ENCODE measurements around the gene ARRDC1. TPM values are rescaled to one million over a fixed set of nuclear protein-coding genes. Genes with fewer than 3 reads are reported as not detected.

ARRDC1 gene
- total and polyA plus RNA-seq, 9 of the 15 experiments (the other 6 are each of a cell fraction or from before 2014, with no cell fraction given): 0.21 to 45.3 (median 18.6) TPM

GRCh38 chr9:137578518-137579258 is 26.8 kb upstream of the ARRDC1 start, which contains the start of gene DPH7 (continued):
- TF ChIP-seq ZBTB12 (CRISPR knock-in tag; IDR thresholded peaks at IDR 0.05): peak; percentile 60
- TF ChIP-seq, protein P1, sequence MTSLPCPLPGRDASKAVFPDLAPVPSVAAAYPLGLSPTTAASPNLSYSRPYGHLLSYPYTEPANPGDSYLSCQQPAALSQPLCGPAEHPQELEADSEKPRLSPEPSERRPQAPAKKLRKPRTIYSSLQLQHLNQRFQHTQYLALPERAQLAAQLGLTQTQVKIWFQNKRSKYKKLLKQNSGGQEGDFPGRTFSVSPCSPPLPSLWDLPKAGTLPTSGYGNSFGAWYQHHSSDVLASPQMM (CRISPR knock-in tag; IDR thresholded peaks at IDR 0.05): no peak
- peak; percentile 66 for TF ChIP-seq U2AF1 (optimal IDR thresholded peaks at IDR 0.05; ENCODE audit: low read depth, low read length)
- TF ChIP-seq ARID3B (CRISPR knock-in tag; IDR thresholded peaks at IDR 0.05; ENCODE audit: borderline replicate concordance): no peak; the same call in 1 of the 2 replicates
- TF ChIP-seq ETV1 (tag; conservative IDR thresholded peaks at IDR 0.05; ENCODE audit: low read depth): no peak
- no peak for TF ChIP-seq IRF9 (tag; IDR thresholded peaks at IDR 0.05)
- TF ChIP-seq, protein P2, sequence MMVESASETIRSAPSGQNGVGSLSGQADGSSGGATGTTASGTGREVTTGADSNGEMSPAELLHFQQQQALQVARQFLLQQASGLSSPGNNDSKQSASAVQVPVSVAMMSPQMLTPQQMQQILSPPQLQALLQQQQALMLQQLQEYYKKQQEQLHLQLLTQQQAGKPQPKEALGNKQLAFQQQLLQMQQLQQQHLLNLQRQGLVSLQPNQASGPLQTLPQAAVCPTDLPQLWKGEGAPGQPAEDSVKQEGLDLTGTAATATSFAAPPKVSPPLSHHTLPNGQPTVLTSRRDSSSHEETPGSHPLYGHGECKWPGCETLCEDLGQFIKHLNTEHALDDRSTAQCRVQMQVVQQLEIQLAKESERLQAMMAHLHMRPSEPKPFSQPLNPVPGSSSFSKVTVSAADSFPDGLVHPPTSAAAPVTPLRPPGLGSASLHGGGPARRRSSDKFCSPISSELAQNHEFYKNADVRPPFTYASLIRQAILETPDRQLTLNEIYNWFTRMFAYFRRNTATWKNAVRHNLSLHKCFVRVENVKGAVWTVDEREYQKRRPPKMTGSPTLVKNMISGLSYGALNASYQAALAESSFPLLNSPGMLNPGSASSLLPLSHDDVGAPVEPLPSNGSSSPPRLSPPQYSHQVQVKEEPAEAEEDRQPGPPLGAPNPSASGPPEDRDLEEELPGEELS (CRISPR knock-in tag; IDR thresholded peaks at IDR 0.05; ENCODE audit: borderline replicate concordance): 0 out of 2 replicates have a peak, but pooled peaks have one; percentile 70
- TF ChIP-seq SAFB (IDR thresholded peaks at IDR 0.05; ENCODE audit: borderline replicate concordance, low read depth, low read length): peak; percentile 14; the same call in 1 of the 2 replicates
- TF ChIP-seq, protein P3, sequence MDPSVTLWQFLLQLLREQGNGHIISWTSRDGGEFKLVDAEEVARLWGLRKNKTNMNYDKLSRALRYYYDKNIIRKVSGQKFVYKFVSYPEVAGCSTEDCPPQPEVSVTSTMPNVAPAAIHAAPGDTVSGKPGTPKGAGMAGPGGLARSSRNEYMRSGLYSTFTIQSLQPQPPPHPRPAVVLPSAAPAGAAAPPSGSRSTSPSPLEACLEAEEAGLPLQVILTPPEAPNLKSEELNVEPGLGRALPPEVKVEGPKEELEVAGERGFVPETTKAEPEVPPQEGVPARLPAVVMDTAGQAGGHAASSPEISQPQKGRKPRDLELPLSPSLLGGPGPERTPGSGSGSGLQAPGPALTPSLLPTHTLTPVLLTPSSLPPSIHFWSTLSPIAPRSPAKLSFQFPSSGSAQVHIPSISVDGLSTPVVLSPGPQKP (CRISPR knock-in tag; IDR thresholded peaks at IDR 0.05): no peak
- TF ChIP-seq STAT6 (CRISPR knock-in tag; IDR thresholded peaks at IDR 0.05): no peak
- TF ChIP-seq CHD4 (IDR thresholded peaks at IDR 0.05; ENCODE audit: insufficient read depth, insufficient replicate concordance, low read depth, low read length, poor library complexity, severe bottlenecking): no peak
- no peak for TF ChIP-seq NR2F6 (CRISPR knock-in tag; IDR thresholded peaks at IDR 0.05)
- peak in 1 of 2 experiments; percentile 17; a peak in 1 of 4 replicates for TF ChIP-seq SRF (CRISPR knock-in tag; IDR thresholded peaks at IDR 0.05)
- peak; percentile 80 for TF ChIP-seq ZNF583 (CRISPR knock-in tag; IDR thresholded peaks at IDR 0.05)
- TF ChIP-seq MXI1 (IDR thresholded peaks at IDR 0.05; ENCODE audit: low read depth, low read length): peak; percentile 21; the same call in 1 of the 2 replicates

Measured in K562 (cell line).